ENCODE data around the gene CACHD1. TPM values are rescaled to one million over a fixed set of nuclear protein-coding genes. Genes with fewer than 3 reads are reported as not detected.

CACHD1 gene
- total and polyA plus RNA-seq, 2 of the 8 experiments (the other 6 are each of a cell fraction or from before 2014, with no cell fraction given) = 22.2 to 42.5 TPM

- TF ChIP-seq RNF2 (IDR thresholded peaks at IDR 0.05; ENCODE audit: borderline replicate concordance, low read depth, low read length, missing control alignments, poor library complexity, severe bottlenecking) (no peak), KDM4A (IDR thresholded peaks at IDR 0.05; ENCODE audit: low read depth, low read length, severe bottlenecking) (no peak), ATF2 (IDR thresholded peaks at IDR 0.05; ENCODE audit: low read length) (no peak), TEAD4 (IDR thresholded peaks at IDR 0.05; ENCODE audit: low read depth, low read length) (no peak)
These were observed 251.7 kb downstream of the CACHD1 start (continued) for GRCh38 chr1:64721576-64722145.

Measured in H1 (cell line).